GM18867 (cell line): ENCODE data around the gene PZP.

ENCODE experiments used
- ATAC-seq: cut with Tn5 transposase; IDR thresholded peaks from one replicate; pipeline ENCODE4 v1.9.1; 2021; ENCODE audit warnings: mild to moderate bottlenecking, moderate library complexity; ENCODE audit not compliant: unreplicated experiment

Gene PZP

DNA sequence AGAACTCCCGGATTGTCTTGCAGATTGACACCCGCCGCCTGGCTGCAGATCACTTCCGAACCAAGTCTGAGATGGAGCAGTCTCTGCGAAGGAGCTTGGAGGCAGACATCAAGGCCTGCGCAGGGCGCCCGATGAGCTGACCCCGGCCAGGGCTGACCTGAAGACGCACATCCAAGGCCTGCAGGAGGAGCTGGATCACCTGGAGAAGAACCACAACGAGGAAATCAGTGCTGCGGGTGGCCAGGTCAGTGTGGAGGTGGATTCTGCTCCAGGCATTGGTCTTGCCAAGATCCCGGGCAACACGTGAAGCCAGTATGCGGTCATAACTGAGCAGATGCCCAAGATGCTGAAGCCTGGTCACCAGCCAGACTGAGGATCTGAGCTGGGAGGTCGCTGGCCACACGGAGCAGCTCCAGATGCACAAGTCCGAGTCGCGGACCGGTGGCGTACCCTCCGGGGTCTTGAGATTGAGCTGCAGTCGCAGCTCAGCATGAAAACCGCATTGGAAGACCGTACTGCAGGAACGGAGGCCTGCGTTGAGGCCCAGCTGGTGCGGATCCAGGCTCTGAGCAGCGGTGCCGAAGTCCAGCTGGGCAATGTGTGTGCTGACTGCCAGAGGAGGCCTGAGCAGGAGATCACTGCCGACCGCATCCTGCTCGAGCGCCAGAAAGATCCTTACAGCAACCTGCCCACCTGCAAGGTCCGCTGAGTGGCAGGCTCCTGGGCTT lies 80.1 kb downstream of the PZP start:
- ATAC-seq = no peak

DNA sequence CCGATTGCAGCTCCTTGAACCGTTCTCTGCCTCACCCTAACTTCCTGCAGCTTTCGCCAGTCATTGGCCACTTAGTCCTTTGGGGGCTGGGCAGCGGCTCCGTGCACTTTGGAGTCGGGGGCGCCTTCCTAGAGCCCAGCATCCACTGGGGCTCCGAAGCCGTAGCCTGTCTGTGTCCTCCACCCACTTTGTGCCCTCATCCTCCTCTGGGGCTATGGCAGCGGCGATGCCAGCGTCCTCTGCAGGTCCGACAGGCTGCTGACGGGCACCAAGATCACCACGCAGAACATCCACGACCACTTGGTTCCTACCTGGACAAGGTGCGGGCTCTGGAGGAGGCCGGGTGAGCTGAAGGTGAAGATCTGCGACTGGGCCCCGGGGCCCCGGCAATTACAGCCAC lies 80.7 kb downstream of the PZP start:
- ATAC-seq = no peak

DNA sequence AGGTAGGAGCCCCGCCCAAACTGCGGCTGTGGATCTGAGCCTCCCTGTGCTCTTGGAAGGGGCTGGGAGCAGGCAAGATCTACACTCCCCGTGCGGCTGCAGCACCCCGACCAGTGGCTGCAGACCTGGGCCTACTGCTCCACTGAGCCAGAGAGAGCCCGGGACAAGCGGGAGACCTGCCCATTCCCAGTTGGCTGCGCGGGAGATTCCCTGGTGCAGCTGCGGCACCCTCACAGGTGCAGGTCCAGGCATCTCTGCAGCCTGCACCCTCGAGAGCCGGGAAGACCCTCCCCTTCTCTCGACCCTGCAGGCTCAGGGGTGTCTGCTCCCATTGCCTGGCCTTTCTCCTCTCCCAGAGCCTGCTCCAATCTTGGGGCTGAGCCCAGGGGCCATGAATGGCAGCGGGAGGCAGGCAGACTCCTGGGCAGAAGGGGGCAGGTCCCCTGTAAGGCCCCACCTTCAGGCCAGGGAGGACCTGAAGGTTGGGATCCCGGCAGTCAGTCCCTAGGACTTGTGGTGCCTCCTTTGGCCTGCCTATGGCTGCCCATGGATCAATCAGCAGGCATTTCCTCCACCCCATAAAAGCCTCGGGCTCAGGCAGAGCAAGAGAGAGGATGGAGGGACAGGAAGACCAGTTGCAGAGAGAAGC lies 83.7 kb downstream of the PZP start:
- ATAC-seq = no peak

DNA sequence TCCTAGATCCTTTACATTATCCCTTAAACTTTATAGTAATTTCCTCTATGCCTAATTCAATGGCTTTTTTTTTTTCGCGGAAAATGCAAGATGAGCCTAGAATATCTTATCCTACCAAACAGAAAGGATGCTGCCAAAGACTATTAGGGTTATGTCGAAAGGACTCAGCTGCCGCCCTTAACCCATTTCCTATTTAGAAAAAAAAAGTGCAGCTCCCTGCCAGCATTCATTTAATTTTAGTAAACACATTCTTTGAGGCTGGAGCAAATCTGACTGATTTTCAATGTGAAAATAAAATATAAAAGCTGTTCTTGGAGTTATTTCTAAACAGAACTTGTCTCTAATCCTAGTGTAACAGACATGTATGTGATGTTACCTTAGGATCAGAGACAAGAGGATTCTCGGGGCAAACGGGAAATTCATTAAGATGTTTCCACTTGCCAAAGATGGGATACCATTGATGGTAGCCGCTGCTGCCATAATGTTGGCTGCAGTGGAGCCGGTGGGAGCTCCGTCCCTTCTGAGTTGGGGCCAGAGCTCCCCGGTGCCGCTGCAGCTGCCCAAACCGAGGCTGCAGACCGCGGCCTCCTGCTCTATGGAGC lies 84.3 kb downstream of the PZP start:
- no peak for ATAC-seq

GRCh38 chr12:9122091-9122609 lies 86.0 kb downstream of the PZP start:
- no peak for ATAC-seq

DNA sequence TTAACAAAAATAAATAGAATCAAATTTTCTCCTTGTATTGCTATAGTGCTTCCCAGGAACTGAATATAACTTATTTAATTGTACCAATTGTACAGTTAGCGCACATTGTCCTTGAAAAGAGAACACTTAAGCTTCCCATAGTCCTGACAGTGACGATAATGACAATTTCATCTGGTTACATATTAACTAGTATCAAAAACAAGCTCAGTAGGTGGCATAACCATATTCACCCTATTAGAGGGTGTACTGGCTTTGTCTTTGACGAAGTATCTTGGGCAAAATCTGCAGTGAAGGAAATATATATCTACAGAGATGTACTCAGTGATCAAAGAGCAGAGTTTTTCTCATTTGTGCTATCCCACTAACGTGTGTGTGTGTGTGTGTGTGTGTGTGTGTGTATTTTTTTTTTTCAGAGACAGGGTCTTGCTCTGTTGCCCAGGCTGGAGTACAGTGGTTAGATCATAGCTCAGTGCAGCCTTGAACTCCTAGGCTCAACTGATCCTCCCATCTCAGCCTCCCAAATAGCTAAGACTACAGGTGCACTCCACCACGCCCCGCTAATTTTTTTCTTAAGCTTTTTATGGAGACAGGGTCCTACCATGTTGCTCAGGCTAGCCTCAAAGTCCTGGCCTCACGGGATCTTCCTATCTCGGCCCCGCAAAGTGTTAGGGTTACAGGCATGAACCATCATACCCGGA lies 87.6 kb downstream of the PZP start:
- ATAC-seq = no peak

DNA sequence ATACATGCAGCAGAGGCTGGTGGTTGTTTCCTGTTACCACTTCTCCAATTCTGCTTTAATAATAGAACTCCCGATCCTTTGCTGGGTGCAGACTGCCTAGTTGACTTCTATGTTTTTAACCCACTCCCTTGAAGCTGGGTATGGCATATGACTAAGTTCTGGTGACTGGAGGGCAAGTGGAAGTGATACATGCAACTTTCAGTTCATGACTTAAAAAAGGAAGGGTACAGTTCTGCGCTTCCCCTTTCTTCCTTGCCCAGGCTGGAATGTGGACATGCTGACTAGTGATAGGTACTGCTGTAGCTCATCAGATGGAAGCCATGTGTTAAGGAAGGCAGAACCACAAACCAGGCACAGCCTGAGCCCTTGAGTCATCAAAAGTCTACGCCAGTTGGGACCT lies 90.0 kb downstream of the PZP start:
- ATAC-seq = peak; percentile 50

GRCh38 chr12:9115731-9116559 lies 92.2 kb downstream of the PZP start, which contains the start of gene A2M:
Gene A2M (minus strand): TSS chr12:9115919. CDS start chr12:9115849, 70 bp downstream.
- ATAC-seq = no peak

DNA sequence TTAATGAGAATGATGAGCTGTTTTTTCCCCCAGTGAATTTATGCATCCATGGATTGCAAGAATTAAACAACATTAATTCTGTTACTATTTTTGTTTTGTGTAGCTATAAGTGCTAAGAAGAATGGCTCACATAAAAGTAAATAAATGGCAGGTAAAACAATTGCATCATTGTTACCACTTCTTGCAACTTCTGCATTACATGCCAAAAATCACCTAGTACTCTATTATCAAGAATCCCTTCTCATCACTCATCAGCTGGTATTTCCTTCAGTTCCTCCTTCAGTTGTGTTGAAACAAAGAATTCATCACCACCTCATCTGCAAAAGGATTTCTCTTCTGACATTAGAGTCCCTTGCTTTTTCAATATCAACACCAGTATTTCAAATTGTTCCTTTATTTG lies 93.2 kb downstream of the PZP start:
- no peak for ATAC-seq

- ATAC-seq = no peak
Observed at GRCh38 chr12:9113987-9114309, 94.2 kb downstream of the PZP start.

GRCh38 chr12:9113296-9113986 lies 94.8 kb downstream of the PZP start:
- ATAC-seq = no peak

DNA sequence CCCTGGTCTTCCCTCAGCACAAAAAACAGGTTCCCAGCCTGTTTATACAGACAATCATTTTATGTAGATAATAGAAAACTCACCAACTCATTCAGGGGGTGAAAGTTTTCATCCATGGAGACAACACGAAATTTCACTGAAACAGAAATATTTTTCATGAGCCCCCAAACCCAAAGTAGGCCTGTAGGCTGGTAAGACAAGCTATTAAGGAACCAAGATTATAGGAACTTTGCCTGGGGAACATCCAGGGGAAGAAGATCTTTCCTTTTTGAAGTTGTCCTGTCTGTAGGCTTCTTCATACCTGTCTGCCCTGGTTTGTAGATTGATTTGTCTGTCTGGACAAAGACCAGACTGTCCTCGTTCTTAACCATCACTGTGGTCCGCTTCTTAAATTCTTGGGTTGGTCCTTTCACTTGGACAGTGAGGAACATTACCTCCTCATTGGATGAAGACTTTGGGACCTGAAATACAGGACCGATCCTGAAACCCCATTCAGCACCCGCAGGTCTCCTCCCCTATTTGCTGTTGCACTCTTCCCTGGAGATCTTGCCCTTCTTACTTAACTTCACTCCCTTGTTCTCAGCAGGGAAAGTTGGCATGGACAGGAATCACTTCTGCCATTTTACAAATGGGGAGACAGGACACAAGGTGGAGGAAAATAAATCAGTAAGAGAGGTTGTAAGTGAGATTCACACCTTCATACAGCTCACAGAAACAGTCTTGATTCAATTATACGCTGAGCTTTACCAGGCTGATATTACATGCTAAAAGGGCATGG lies 95.9 kb downstream of the PZP start:
- no peak for ATAC-seq

- ATAC-seq = no peak
Observed at GRCh38 chr12:9111525-9111924, 96.7 kb downstream of the PZP start.

DNA sequence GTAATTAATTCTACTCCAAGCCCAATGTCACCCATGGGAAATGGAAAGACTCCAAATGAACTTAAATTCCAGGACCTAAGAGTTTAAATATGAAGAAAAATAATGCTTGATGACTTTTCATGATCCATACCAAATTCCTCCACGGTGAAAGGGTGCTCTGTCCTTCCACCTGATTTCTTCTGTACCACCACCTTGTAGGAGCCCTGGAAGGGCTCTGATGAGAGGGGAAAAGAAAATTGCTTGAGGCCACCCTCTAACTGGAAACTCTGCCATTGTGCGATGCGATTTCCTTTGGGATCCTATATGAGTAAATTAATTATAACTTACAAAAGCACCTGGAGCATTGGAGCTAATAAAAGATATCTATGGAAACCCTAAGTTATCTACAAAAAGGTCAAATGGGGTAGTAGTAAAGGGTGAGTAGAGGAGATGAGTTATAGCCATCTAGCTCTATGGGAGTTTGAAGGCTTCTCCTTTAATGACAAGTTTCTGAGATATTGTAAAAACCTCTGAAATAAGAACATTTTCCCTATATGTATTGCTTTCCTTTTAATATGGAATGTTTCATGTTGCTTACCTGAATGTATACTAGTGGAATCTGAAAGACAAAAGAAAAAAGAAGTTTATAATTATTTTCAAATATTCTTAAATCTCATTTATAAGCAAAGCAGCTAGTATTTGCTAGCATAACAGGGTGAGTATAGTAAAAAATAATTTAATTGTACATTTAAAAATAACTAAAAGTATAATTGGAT lies 98.3 kb downstream of the PZP start:
- ATAC-seq = no peak

GRCh38 chr12:9109213-9109522 lies 99.0 kb downstream of the PZP start:
- ATAC-seq = no peak

- no peak for ATAC-seq
Observed at GRCh38 chr12:9108504-9109212, 99.5 kb downstream of the PZP start.

GRCh38 chr12:9107542-9107873 lies 100.7 kb downstream of the PZP start:
- no peak for ATAC-seq
